GM12873 (cell line): ENCODE data around the gene CLCN7.

Experiments used
- CTCF ChIP-seq: IDR thresholded peaks from 2 replicates; pipeline ENCODE4 v1.5.1; 2012; ENCODE audit warnings: low read depth, mild to moderate bottlenecking, moderate library complexity, low read length, control low read depth; ENCODE audit not compliant: insufficient read depth; ENCODE audit errors: missing control alignments

The CLCN7 gene

GRCh38 chr16:1512774-1513173 lies 37.9 kb upstream of the CLCN7 start:
- no peak for TF ChIP-seq CTCF

- TF ChIP-seq CTCF, result no peak
Observed at GRCh38 chr16:1511662-1512569, 37.1 kb upstream of the CLCN7 start.

GRCh38 chr16:1510941-1511351 lies 36.1 kb upstream of the CLCN7 start:
- no peak for TF ChIP-seq CTCF

GRCh38 chr16:1510272-1510671 lies 35.4 kb upstream of the CLCN7 start:
- no peak for TF ChIP-seq CTCF

- TF ChIP-seq CTCF, result no peak
Observed at GRCh38 chr16:1509307-1510221, 34.7 kb upstream of the CLCN7 start.

- no peak for TF ChIP-seq CTCF
Observed at GRCh38 chr16:1508494-1509187, 33.8 kb upstream of the CLCN7 start.
